ENCODE measurements around the gene ALG2.

DNA sequence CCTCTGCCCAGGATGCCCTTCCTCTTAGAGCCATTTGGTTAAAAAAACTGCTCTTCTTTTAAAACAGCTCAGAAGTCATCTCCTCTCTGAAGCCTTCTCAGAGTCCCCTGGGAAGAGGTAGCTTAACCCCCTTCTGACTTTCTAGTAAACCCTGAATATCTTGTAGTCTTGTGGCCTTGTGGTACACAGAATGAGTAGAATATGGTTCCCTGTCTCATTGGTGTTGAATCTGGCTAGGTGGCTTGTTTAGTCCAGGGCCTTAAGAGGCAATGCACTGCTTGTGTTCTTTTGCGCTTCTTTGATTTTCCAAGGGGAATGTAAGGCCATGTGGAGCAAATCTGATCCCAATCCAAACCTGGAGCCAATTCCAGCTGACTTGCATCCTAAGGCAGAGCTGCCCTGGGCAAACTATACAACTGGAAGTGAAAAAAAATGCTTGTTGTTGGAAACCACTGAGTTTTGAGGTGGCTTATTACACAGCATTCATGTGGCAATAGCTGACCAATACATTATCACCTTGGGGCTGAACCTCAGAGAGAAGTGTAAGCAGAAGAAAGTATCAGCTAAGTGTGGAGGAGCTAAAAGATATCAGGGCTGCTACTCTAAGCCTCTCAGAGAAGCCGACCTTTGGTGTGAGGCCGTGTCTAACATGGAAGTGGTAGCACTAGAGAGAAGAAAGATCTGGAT, 31.0 kb downstream of the ALG2 start:
- TF ChIP-seq, protein P1, sequence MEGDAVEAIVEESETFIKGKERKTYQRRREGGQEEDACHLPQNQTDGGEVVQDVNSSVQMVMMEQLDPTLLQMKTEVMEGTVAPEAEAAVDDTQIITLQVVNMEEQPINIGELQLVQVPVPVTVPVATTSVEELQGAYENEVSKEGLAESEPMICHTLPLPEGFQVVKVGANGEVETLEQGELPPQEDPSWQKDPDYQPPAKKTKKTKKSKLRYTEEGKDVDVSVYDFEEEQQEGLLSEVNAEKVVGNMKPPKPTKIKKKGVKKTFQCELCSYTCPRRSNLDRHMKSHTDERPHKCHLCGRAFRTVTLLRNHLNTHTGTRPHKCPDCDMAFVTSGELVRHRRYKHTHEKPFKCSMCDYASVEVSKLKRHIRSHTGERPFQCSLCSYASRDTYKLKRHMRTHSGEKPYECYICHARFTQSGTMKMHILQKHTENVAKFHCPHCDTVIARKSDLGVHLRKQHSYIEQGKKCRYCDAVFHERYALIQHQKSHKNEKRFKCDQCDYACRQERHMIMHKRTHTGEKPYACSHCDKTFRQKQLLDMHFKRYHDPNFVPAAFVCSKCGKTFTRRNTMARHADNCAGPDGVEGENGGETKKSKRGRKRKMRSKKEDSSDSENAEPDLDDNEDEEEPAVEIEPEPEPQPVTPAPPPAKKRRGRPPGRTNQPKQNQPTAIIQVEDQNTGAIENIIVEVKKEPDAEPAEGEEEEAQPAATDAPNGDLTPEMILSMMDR (IDR thresholded peaks at IDR 0.05), result no peak
- TF ChIP-seq POLR2A (IDR thresholded peaks at IDR 0.05), result no peak
